HepG2 (cell line): ENCODE measurements around the gene CDYL. TPM values are rescaled to one million over a fixed set of nuclear protein-coding genes. Genes with fewer than 3 reads are reported as not detected.

Source experiments
- AHDC1 ChIP-seq: sonication (generic); formaldehyde crosslinking; IDR thresholded peaks from 2 replicates; pipeline ENCODE4 v1.5.1; 2020; ENCODE audit warnings: mild to moderate bottlenecking, missing genetic modification reagents, borderline replicate concordance
- CENPX ChIP-seq: sonication (generic); formaldehyde crosslinking; IDR thresholded peaks from 2 replicates; pipeline ENCODE4 v1.9.0; 2021; ENCODE audit warnings: mild to moderate bottlenecking, missing genetic modification reagents, moderate library complexity
- ETS1 ChIP-seq: sonication (generic); formaldehyde crosslinking; IDR thresholded peaks from 2 replicates; pipeline ENCODE4 v1.4.0; 2020; ENCODE audit warnings: missing genetic modification reagents
- HDAC6 ChIP-seq: fragments of 200-600 bp; sonication (generic); IDR thresholded peaks from 2 replicates; pipeline ENCODE4 v1.7.0; 2017; ENCODE audit warnings: mild to moderate bottlenecking, antibody characterized with exemption, low read length, low read depth
- KLF9 ChIP-seq: IDR thresholded peaks from 2 replicates; pipeline ENCODE4 v1.6.1; 2016; ENCODE audit warnings: low read depth
- MXI1 ChIP-seq: IDR thresholded peaks from 3 replicates; pipeline ENCODE4 v1.6.1; 2012; ENCODE audit warnings: low read depth, low read length, inconsistent platforms, borderline replicate concordance
- RNF2 ChIP-seq: fragments of 450-650 bp; conservative IDR thresholded peaks from 2 replicates; pipeline ENCODE4 v1.6.1; 2016; ENCODE audit warnings: low read depth
- RXRA ChIP-seq: sonication (generic); formaldehyde crosslinking; IDR thresholded peaks from 2 replicates; pipeline ENCODE4 v1.5.1; 2020; ENCODE audit warnings: missing genetic modification reagents
- SIX4 ChIP-seq: sonication (generic); formaldehyde crosslinking; IDR thresholded peaks from 2 replicates; pipeline ENCODE4 v1.4.0; 2020; ENCODE audit warnings: missing genetic modification reagents
- SMC3 ChIP-seq: IDR thresholded peaks from 2 replicates; pipeline ENCODE4 v1.6.1; 2011; ENCODE audit warnings: low read length, improper control_type of control experiment
- ZBTB4 ChIP-seq: sonication (generic); formaldehyde crosslinking; IDR thresholded peaks from 2 replicates; pipeline ENCODE4 v1.4.0; 2020; ENCODE audit warnings: missing genetic modification reagents, mild to moderate bottlenecking, borderline replicate concordance
- ZNF24 ChIP-seq: fragments of 450-650 bp; IDR thresholded peaks from 2 replicates; pipeline ENCODE4 v1.6.1; 2017; ENCODE audit warnings: antibody characterized with exemption, mild to moderate bottlenecking
- ZNF253 ChIP-seq: sonication (generic); formaldehyde crosslinking; IDR thresholded peaks from 2 replicates; pipeline ENCODE4 v1.8.0; 2022; ENCODE audit warnings: mild to moderate bottlenecking, missing genetic modification reagents, borderline replicate concordance
- ZNF263 ChIP-seq: sonication (generic); formaldehyde crosslinking; IDR thresholded peaks from 2 replicates; pipeline ENCODE4 v1.4.0; 2020; ENCODE audit warnings: missing genetic modification reagents
- ZNF343 ChIP-seq: sonication (generic); formaldehyde crosslinking; IDR thresholded peaks from 2 replicates; pipeline ENCODE4 v1.4.0; 2020; ENCODE audit warnings: mild to moderate bottlenecking, missing genetic modification reagents
- ZSCAN25 ChIP-seq: sonication (generic); formaldehyde crosslinking; IDR thresholded peaks from 2 replicates; pipeline ENCODE4 v1.8.0; 2022; ENCODE audit warnings: mild to moderate bottlenecking, missing genetic modification reagents
- polyA plus RNA-seq, 8 experiments: library from polyadenylated mRNA; depleted of rRNA in 3 of 8; stranded (reverse) in 7 of 8; unstranded in 1 of 8; fragments of >200 nt; fragmentation: Illumina TruSeq in 4 of 8; extraction: Trizol in 4 of 8; gene quantifications; 2 replicates each; pipeline versions ENCODE4 v1.2.1 to v1.2.3, GENCODE V29; 2011 to 2016; ENCODE audit warnings: low read depth in 4 of 8, missing spikeins in 1 of 8, mixed read lengths in 1 of 8; ENCODE audit not compliant: insufficient read depth in 1 of 8
- total RNA-seq, 5 experiments: library from RNA; depleted of rRNA; stranded (reverse); fragments of >200 nt; fragmentation: Illumina TruSeq; extraction: Trizol; gene quantifications; 2 replicates each; pipeline ENCODE4 v1.2.3, GENCODE V29; 2016; ENCODE audit warnings: low read depth in 1 of 5
- TF ChIP-seq, protein P1 (sequence below): sonication (generic); formaldehyde crosslinking; IDR thresholded peaks from 2 replicates; pipeline ENCODE4 v1.5.0; 2020; ENCODE audit warnings: mild to moderate bottlenecking, missing genetic modification reagents, moderate library complexity

The CDYL gene
- total and polyA plus RNA-seq, 2 of the 13 experiments (the other 11 are each of a cell fraction or from before 2014, with no cell fraction given) = 22.8 to 105 TPM

DNA sequence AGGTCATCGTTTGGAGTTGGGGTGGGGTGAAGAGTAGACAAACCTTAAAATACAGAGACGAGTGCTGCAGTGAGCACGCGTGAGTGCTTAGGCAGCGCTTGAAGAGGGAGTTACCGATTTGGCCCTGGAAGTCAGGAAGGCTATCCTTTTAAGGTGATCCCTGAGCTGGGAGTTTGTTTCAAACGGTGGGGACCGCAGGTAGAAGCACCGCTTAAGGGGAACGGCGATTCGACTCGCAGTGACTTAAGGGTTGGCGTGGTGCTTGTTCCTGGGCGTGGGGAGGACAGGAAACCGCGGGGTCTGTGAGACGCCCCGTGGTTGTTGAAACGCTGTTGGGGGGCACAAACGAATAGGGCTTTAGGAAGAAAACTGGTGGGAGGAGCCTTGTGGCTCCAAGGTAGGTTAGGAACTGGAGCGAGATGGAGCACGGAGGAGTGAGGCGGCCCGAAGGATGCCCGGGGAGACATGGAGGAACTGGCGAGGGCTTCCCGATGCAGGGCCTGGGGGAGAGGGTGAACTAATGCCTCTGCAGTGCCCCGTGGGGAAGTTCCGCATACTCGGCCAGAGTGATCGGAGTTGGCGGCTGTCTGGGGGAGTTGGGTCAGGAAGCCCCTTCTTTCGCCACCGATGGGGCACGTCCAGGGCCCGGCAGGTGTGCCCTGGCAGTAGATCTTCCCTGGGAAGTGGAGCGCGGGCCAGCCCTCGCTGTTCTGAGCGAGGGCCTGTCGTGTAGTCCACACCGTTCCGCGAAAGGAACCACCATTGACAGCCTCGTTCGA is 1.3 kb upstream of the CDYL start (continued):
- TF ChIP-seq RXRA (peak; percentile 28; the same call in 1 of the 2 replicates), ETS1 (no peak), KLF9 (no peak), ZNF24 (no peak), ZBTB4 (CRISPR knock-in tag) (0 out of 2 replicates have a peak, but pooled peaks have one; percentile 28), ZNF343 (CRISPR knock-in tag) (0 out of 2 replicates have a peak, but pooled peaks have one; percentile 14), MXI1 (no peak), RNF2 (peak; percentile 45), SIX4 (CRISPR knock-in tag) (no peak), SMC3 (no peak), ZSCAN25 (CRISPR knock-in tag) (no peak), AHDC1 (CRISPR knock-in tag) (0 out of 2 replicates have a peak, but pooled peaks have one; percentile 35), ZNF263 (peak; percentile 86), HDAC6 (no peak), CENPX (CRISPR knock-in tag) (no peak), ZNF253 (CRISPR knock-in tag) (no peak)
- TF ChIP-seq, protein P1, sequence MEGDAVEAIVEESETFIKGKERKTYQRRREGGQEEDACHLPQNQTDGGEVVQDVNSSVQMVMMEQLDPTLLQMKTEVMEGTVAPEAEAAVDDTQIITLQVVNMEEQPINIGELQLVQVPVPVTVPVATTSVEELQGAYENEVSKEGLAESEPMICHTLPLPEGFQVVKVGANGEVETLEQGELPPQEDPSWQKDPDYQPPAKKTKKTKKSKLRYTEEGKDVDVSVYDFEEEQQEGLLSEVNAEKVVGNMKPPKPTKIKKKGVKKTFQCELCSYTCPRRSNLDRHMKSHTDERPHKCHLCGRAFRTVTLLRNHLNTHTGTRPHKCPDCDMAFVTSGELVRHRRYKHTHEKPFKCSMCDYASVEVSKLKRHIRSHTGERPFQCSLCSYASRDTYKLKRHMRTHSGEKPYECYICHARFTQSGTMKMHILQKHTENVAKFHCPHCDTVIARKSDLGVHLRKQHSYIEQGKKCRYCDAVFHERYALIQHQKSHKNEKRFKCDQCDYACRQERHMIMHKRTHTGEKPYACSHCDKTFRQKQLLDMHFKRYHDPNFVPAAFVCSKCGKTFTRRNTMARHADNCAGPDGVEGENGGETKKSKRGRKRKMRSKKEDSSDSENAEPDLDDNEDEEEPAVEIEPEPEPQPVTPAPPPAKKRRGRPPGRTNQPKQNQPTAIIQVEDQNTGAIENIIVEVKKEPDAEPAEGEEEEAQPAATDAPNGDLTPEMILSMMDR (CRISPR knock-in tag) = no peak
